ENCODE results near the gene HRAS. TPM values are rescaled to one million over a fixed set of nuclear protein-coding genes. Genes with fewer than 3 reads are reported as not detected.
A peak's percentile ranks its signal among the peaks of the same experiment; 100 is the strongest.

Gene HRAS
- total and polyA plus RNA-seq, 2 of the 13 experiments (the other 11 are each of a cell fraction or from before 2014, with no cell fraction given) = 32.9 to 50.0 TPM

GRCh38 chr11:573146-573759 lies 37.9 kb upstream of the HRAS start (continued):
- peak; percentile 80 for TF ChIP-seq ZNF687 (CRISPR knock-in tag; IDR thresholded peaks at IDR 0.05)
- no peak for TF ChIP-seq ZNF326 (CRISPR knock-in tag; IDR thresholded peaks at IDR 0.05; ENCODE audit: borderline replicate concordance)
- peak; percentile 80 for TF ChIP-seq MLX (CRISPR knock-in tag; IDR thresholded peaks at IDR 0.05)
- TF ChIP-seq SALL1 (CRISPR knock-in tag; IDR thresholded peaks at IDR 0.05) = peak; percentile 22; the same call in 1 of the 2 replicates
- TF ChIP-seq ZBTB40 (IDR thresholded peaks at IDR 0.05) = no peak
- TF ChIP-seq ZBTB40 (CRISPR knock-in tag; IDR thresholded peaks at IDR 0.05) = no peak
- 0 out of 2 replicates have a peak, but pooled peaks have one; percentile 38 for TF ChIP-seq ZNF274 (CRISPR knock-in tag; IDR thresholded peaks at IDR 0.05)
